Measurements from ENCODE around the gene OPA1. TPM values are rescaled to one million over a fixed set of nuclear protein-coding genes. Genes with fewer than 3 reads are reported as not detected.

The OPA1 gene
- total and polyA plus RNA-seq, 5 donors = 30.4 to 91.0 (median 79.2) TPM

DNA sequence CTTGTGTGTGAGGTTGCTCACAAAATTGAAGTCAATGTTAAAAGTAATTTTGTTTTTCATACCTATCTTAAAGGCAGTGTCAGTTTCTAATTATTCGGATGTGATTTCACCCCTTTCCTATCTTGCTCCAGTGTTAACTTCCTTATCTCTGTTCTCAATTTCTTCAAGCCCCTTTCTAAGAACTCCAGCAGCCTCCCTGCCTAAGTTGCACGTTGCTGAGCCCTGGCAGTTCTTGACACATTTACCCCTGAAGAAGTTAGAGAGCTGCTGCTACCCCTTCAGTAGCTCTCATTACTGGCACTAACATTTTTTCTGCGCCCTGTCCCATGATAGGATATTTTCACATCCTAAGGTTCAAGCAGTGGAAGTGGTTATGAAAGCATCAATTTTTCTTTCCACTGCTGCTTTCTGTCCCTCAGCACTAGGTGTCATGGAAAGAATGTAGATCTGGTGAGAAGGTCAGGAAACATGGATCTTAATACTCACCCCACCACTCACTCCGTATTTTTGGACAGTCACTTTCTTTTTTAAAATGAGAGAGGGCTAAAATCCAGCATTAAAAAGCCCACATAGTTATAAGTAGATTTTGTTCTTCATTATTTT is 62.9 kb downstream of the OPA1 start:
- WGBS = 47% methylated on average over 4 of the region's 4 CpGs
- Histone ChIP-seq H3K27ac (ENCODE audit: low read length) (no peak overlapping the region), H3K4me1 (ENCODE audit: control insufficient read depth, insufficient read depth, low read length) (no peaks in the 10 kb centered on the region), H3K27me3 (ENCODE audit: control insufficient read depth, insufficient read depth) (no peaks in the 10 kb centered on the region), H3K4me3 (ENCODE audit: low read length) (no peak overlapping the region), H3K9me3 (ENCODE audit: control insufficient read depth, low read length) (no peaks in the 10 kb centered on the region)
- no peak for DNase-seq
- ATAC-seq = no peak
- intact Hi-C loops (cut with DNase I) = no loop called here

DNA sequence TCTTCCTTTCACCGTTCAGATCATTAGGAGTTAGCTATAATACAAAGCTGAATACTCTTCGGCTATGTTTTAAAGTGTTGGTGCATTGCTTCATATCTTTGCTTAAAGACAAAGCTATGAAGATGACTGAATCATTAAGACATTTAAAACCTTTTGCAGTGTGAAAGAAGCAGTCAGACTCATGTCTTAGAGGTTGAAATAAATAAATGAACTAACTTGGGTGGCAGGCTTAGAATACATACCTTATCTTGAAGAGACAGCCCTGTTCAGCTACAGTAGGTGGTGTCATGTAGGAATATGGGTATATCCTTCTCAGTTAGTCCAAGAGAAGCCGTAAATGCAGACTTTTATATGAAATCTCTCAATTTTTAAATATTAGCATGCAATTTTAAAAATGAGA is 63.4 kb downstream of the OPA1 start:
- H3K27me3 ChIP-seq (ENCODE audit: control insufficient read depth, insufficient read depth) = no peaks in the 10 kb centered on the region
- ATAC-seq (no peak), DNase-seq (no peak)
- H3K27ac ChIP-seq (ENCODE audit: low read length) = no peak overlapping the region
- intact Hi-C loops (cut with DNase I) = no loop called here
- 82% methylated on average over 3 of the region's 3 CpGs for WGBS
- no peak overlapping the region for H3K4me3 ChIP-seq (ENCODE audit: low read length)
- no peaks in the 10 kb centered on the region for H3K9me3 ChIP-seq (ENCODE audit: control insufficient read depth, low read length)
- H3K4me1 ChIP-seq (ENCODE audit: control insufficient read depth, insufficient read depth, low read length) = no peaks in the 10 kb centered on the region

DNA sequence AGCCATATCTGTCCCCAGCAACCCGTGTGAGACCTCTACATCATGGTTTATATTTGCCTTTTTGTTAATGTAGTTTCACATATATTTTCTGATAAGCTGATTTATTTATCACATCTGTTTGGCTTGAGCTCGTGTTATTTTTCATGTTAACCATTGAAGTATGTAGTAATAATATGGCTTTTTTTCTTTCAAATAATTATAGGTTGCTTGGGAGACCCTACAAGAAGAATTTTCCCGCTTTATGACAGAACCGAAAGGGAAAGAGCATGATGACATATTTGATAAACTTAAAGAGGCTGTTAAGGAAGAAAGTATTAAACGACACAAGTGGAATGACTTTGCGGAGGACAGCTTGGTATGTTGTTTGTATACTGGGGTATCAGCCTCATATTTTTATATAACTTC is 63.9 kb downstream of the OPA1 start:
- WGBS = 87% methylated on average over 6 of the region's 6 CpGs

DNA sequence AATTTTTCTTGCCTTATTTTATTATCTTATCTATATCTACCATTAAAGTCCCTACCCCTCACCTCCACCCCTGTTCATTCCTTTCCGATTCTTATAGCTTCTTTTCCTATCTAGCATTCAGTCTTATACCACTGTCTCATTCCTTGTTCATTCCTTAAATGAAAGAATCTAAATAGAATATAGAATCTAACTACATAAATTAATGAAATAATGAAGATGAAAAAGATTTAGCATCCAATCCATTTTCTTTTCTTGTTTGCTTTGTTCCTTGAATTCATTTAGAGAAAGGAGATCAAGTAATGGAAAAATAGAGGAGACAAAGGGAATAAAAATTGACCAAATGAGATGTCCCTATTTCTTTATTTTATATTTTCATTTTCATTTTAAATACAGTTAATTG is 67.2 kb downstream of the OPA1 start:
- intact Hi-C loops (cut with DNase I) = no loop called here
- DNase-seq (no peak), ATAC-seq (no peak)
- 92% methylated on average over 1 of the region's 1 CpG for WGBS
- no peak overlapping the region for H3K27ac ChIP-seq (ENCODE audit: low read length)
- H3K4me3 ChIP-seq (ENCODE audit: low read length) = no peak overlapping the region
- no peaks in the 10 kb centered on the region for H3K4me1 ChIP-seq (ENCODE audit: control insufficient read depth, insufficient read depth, low read length)
- no peaks in the 10 kb centered on the region for H3K9me3 ChIP-seq (ENCODE audit: control insufficient read depth, low read length)
- no peaks in the 10 kb centered on the region for H3K27me3 ChIP-seq (ENCODE audit: control insufficient read depth, insufficient read depth)

More for the DNA sequence above, 63.9 kb downstream of the OPA1 start:
- Histone ChIP-seq H3K27me3 (ENCODE audit: control insufficient read depth, insufficient read depth) (no peaks in the 10 kb centered on the region), H3K27ac (ENCODE audit: low read length) (no peak overlapping the region), H3K4me1 (ENCODE audit: control insufficient read depth, insufficient read depth, low read length) (no peaks in the 10 kb centered on the region), H3K9me3 (ENCODE audit: control insufficient read depth, low read length) (no peaks in the 10 kb centered on the region), H3K4me3 (ENCODE audit: low read length) (no peak overlapping the region)
- DNase-seq = no peak
- ATAC-seq = no peak
- intact Hi-C loops (cut with DNase I) = no loop called here

DNA sequence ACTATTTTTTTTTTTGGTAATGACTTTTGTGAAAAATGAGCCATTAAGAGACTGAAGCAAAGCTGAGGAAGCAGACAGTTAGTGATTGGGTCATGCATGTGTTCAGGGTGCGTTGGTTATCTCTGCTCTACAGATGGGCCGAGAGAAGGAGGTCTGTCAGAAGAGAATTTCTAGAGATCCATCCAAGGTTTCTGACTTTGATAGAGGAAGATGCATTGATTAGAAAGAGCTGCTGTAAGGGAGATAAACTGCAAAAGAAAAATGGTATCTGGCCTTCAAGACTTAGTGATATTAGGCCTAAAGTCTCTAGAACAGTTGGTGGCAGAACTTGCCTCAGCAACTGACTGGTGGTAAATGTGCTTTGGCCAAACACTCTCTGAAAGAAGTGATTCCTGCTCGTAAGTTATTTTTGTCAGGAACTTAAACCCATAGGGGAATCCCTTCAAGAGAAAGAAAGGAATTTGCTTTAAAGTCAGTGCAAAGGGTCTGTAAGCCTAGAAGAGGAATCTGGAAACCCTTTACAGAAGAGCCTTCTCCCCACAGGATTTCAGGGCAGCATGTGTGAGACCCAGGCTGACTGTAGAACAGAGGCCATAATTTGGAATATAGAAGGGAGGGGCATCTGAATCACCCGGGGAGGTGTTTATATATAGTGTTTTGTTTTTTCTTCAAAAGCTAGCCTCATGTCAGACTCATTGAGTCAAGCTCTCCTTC is 67.8 kb downstream of the OPA1 start:
- Histone ChIP-seq H3K4me3 (ENCODE audit: low read length) (no peak overlapping the region), H3K27ac (ENCODE audit: low read length) (no peak overlapping the region), H3K4me1 (ENCODE audit: control insufficient read depth, insufficient read depth, low read length) (no peaks in the 10 kb centered on the region), H3K9me3 (ENCODE audit: control insufficient read depth, low read length) (no peaks in the 10 kb centered on the region), H3K27me3 (ENCODE audit: control insufficient read depth, insufficient read depth) (no peaks in the 10 kb centered on the region)
- DNase-seq = no peak
- 78% methylated on average over 4 of the region's 4 CpGs for whole genome bisulfite sequencing
- ATAC-seq = no peak
- intact Hi-C loops (cut with DNase I) = no loop called here

DNA sequence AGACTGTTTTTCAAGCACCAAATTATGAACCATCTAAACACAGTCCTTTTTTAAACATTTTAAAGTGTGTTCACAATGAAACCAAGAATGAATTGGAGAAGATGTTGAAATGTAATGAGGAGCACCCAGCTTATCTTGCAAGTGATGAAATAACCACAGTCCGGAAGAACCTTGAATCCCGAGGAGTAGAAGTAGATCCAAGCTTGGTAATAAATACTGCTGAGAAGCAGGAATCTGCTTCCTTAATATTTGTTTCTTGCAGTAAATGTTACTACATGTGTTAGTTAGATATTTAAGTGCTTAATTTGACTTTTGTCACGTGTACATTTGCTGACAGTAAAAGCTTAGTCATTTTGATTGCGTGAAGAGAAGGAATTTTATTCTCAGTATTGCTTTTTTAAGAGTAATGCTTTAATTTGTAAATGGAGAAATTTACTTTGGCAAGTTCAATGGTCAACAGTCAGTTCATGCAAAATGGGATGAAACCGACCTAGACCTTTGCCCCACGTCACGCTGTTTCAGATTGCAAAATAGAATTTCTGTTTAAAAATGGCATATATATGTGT is 69.8 kb downstream of the OPA1 start:
- H3K27me3 ChIP-seq (ENCODE audit: control insufficient read depth, insufficient read depth) = no peaks in the 10 kb centered on the region
- no peak overlapping the region for H3K27ac ChIP-seq (ENCODE audit: low read length)
- intact Hi-C loops (cut with DNase I) = no loop called here
- DNase-seq = no peak
- no peaks in the 10 kb centered on the region for H3K4me1 ChIP-seq (ENCODE audit: control insufficient read depth, insufficient read depth, low read length)
- no peak for ATAC-seq
- 82% methylated on average over 7 of the region's 7 CpGs for WGBS
- no peaks in the 10 kb centered on the region for H3K9me3 ChIP-seq (ENCODE audit: control insufficient read depth, low read length)
- no peak overlapping the region for H3K4me3 ChIP-seq (ENCODE audit: low read length)

DNA sequence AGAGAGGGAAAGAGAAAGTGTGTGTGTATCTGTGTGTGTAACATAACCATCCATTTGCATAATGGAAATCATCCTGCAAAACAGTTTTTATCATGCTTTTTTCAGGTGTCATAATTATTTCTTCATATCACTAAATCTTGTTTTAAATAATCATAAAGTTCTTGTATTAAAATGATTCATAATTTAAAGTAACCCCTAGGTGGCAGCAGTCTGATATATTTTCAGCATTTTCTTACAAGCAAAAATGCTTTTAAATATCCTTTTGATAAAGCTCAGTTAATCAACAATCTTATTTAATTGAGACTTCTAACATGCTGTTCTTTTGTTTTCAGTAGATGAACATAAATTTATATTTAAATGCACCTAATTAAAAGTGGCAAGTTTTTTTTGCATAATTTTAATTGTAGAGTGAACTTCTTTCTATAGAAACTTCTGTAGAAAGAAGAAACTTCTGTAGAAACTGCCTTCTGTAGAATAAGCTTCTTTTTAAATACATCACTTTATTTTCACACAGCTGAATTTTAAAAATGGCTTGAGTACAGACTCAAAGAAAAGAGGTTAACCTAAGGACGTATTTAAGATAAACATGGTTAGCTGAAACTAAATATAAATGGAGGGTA is 72.5 kb downstream of the OPA1 start:
- no peak overlapping the region for H3K27ac ChIP-seq (ENCODE audit: low read length)
- DNase-seq (no peak), ATAC-seq (no peak)
- H3K9me3 ChIP-seq (ENCODE audit: control insufficient read depth, low read length) = no peaks in the 10 kb centered on the region
- H3K27me3 ChIP-seq (ENCODE audit: control insufficient read depth, insufficient read depth) = no peaks in the 10 kb centered on the region
- no peak overlapping the region for H3K4me3 ChIP-seq (ENCODE audit: low read length)
- WGBS = 94% methylated on average over 1 of the region's 1 CpG
- intact Hi-C loops (cut with DNase I) = no loop called here
- H3K4me1 ChIP-seq (ENCODE audit: control insufficient read depth, insufficient read depth, low read length) = no peaks in the 10 kb centered on the region

DNA sequence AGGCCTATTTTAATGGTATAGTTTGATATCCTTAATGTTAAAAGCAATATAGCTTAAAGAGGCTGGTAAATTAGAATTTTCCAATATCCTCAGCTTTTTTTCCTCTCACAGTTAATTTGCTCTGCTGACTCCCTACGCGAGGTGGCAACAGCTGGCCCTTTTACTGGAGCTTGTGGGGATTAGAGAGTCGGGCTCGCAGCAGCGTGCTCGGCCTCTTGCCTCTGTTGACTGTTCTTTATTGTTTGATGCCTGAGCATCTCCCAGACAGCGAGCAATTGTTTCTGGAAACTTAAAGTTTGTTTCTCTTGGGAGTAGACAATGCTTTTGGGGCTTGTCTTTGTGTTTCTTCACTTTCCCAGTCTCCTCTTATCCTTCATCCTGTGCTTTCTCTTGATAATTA is 80.8 kb downstream of the OPA1 start:
- H3K4me3 ChIP-seq (ENCODE audit: low read length) = no peak overlapping the region
- H3K4me1 ChIP-seq (ENCODE audit: control insufficient read depth, insufficient read depth, low read length) = no peaks in the 10 kb centered on the region
- no peaks in the 10 kb centered on the region for H3K27me3 ChIP-seq (ENCODE audit: control insufficient read depth, insufficient read depth)
- H3K27ac ChIP-seq (ENCODE audit: low read length) = no peak overlapping the region
- 74% methylated on average over 7 of the region's 7 CpGs for WGBS
- no peaks in the 10 kb centered on the region for H3K9me3 ChIP-seq (ENCODE audit: control insufficient read depth, low read length)
- intact Hi-C loops (cut with DNase I) = no loop called here
- ATAC-seq (no peak), DNase-seq (no peak)

DNA sequence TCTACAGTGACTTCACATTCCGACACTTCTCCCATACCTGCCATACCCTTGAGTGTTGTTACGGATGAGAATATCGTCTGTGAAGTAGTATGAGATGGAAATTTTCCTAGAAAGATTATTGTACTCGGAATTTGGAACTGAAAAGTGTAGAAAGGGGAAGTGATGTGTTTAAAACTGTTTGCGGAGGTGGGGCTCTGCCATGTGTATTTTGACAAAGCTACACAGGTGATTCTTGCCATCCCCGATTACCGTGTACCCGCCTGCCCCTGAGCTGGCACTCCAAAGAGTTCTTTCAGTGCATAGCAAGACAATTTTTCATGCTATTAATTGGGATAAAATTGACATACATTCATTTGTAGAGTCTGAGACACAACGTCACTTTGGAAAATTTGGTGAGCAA is 81.7 kb downstream of the OPA1 start:
- intact Hi-C loops (cut with DNase I) = no loop called here
- H3K27me3 ChIP-seq (ENCODE audit: control insufficient read depth, insufficient read depth) = no peaks in the 10 kb centered on the region
- H3K27ac ChIP-seq (ENCODE audit: low read length) = no peak overlapping the region
- WGBS = 93% methylated on average over 9 of the region's 9 CpGs
- H3K4me3 ChIP-seq (ENCODE audit: low read length) = no peak overlapping the region
- DNase-seq (no peak), ATAC-seq (no peak)
- H3K9me3 ChIP-seq (ENCODE audit: control insufficient read depth, low read length) = no peaks in the 10 kb centered on the region
- H3K4me1 ChIP-seq (ENCODE audit: control insufficient read depth, insufficient read depth, low read length) = no peaks in the 10 kb centered on the region

DNA sequence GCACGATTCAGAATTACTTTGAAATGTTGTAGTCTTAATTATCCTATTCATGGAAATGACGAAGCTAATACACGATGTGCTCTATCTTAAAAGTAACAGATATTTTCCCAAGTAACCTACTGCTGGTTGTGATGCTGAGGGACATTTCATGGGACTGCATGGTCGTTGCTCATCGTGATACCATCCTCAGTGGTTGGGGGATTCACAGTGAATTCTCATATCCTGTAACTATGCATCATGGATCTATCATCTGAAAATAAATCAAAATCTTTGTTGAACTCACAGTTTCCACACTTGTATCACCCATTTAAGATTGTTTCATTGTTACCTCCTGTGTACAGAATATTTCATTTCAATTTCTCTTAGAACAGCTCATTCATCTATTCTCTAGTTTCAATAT is 84.7 kb downstream of the OPA1 start:
- Histone ChIP-seq H3K4me1 (ENCODE audit: control insufficient read depth, insufficient read depth, low read length) (no peaks in the 10 kb centered on the region), H3K27ac (ENCODE audit: low read length) (no peak overlapping the region), H3K9me3 (ENCODE audit: control insufficient read depth, low read length) (no peaks in the 10 kb centered on the region), H3K27me3 (ENCODE audit: control insufficient read depth, insufficient read depth) (no peaks in the 10 kb centered on the region), H3K4me3 (ENCODE audit: low read length) (no peak overlapping the region)
- intact Hi-C loops (cut with DNase I) = no loop called here
- 95% methylated on average over 5 of the region's 5 CpGs for WGBS
- ATAC-seq = no peak
- no peak for DNase-seq

DNA sequence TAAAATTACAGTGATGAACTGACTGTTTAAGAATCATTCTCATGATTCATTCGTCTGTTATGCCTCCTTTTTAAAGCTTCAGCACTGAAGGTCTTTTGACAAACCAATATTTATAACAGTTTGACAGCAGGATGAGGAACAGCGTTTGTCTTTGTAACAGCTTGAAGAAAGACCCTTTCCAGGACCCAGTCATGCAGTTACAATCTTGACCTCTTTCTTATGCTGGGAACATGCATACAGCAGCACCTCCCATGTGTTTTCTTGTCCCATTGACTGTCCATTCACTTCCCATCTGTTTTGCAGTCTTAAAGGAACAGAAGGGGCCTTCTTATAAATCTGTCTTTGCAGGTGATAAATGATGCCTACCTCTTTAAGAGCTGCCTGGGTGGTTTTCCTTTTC is 87.2 kb downstream of the OPA1 start:
- no peaks in the 10 kb centered on the region for H3K4me1 ChIP-seq (ENCODE audit: control insufficient read depth, insufficient read depth, low read length)
- no peak overlapping the region for H3K4me3 ChIP-seq (ENCODE audit: low read length)
- intact Hi-C loops (cut with DNase I) = no loop called here
- H3K27me3 ChIP-seq (ENCODE audit: control insufficient read depth, insufficient read depth) = no peaks in the 10 kb centered on the region
- 66% methylated on average over 2 of the region's 2 CpGs for WGBS
- H3K27ac ChIP-seq (ENCODE audit: low read length) = no peak overlapping the region
- no peaks in the 10 kb centered on the region for H3K9me3 ChIP-seq (ENCODE audit: control insufficient read depth, low read length)
- ATAC-seq (no peak), DNase-seq (no peak)
